Measurements from ENCODE around the gene MTNR1A.

GRCh38 chr4:186497043-186497442, 58.3 kb downstream of the MTNR1A start:
- TF ChIP-seq CTCF (IDR thresholded peaks at IDR 0.05; ENCODE audit: low read depth, low read length) (no peak), EZH2phosphoT487 (IDR thresholded peaks at IDR 0.05; ENCODE audit: low read depth) (no peak)

All from OCI-LY3 (cell line).